GM21367 (cell line): Measurements from ENCODE around the gene SYT8.

ENCODE experiments used
- ATAC-seq: cut with Tn5 transposase; IDR thresholded peaks from one replicate; pipeline ENCODE4 v1.9.1; 2021; ENCODE audit not compliant: unreplicated experiment

SYT8 gene

DNA sequence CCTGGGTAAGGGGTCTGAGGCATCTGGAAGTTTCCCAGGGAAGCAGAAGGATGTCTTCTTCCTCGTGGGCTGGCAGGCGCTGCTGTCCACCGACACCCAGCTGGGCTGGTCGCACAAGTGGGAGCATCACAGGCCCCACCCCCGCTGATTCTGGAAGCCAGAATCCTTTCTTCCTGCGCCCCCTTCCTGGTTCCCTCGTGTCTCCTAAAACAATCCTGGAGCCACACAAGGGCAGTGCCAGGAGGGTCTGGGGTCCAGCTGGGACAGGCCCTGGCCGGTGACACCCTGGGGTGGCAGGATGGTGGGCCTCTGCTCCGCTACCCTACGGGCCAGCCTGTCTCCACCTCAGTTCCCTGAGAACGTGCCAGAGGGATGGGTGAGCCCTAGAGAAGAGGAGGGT lies 22.3 kb downstream of the SYT8 start:
- ATAC-seq, result no peak

- no peak for ATAC-seq
Observed at GRCh38 chr11:1858154-1858553, 23.4 kb downstream of the SYT8 start.

GRCh38 chr11:1858576-1858975 lies 23.8 kb downstream of the SYT8 start:
- ATAC-seq, result no peak

DNA sequence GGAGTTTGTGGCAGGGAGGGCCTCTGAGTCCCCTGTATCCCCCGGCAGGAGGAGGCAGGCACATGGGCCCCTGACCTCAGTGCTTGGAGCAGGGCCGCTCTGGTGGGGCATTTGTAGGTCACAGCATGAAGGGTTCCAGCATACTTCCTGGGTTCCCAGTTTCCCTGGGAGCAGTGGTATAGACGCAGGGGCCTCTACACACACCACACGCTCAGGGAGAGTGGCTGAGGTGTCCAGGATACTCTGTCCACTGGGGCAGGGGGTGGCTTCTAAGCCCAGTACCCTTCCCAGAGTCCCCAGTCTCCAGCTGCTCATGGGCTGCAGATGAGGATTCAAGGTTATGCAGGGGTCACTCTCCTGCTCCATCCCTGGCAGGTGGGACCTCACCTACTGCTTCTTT lies 24.2 kb downstream of the SYT8 start:
- no peak for ATAC-seq

DNA sequence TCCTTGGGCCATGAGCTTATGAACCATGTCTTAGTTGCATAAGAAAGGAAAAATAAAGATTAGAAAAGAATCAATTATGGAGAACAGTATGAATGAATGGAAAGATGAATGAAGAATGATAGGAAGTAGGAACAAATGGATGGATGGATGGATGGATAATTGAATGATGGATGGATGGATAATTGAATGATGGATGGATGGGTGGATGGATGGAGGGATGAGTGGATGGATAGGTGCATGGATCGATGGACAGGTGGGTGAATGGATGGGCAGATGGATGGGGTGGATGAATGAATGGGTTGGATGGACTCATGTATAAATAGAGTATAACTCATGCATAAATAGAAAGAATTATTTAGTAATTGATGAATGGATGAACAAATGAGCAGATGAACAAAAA lies 25.3 kb downstream of the SYT8 start:
- ATAC-seq, result no peak

GRCh38 chr11:1861435-1862411 lies 26.9 kb downstream of the SYT8 start:
- ATAC-seq, result no peak

GRCh38 chr11:1862588-1863351 lies 28.0 kb downstream of the SYT8 start:
- ATAC-seq, result no peak

- no peak for ATAC-seq
Observed at GRCh38 chr11:1863352-1864216, 28.8 kb downstream of the SYT8 start.

DNA sequence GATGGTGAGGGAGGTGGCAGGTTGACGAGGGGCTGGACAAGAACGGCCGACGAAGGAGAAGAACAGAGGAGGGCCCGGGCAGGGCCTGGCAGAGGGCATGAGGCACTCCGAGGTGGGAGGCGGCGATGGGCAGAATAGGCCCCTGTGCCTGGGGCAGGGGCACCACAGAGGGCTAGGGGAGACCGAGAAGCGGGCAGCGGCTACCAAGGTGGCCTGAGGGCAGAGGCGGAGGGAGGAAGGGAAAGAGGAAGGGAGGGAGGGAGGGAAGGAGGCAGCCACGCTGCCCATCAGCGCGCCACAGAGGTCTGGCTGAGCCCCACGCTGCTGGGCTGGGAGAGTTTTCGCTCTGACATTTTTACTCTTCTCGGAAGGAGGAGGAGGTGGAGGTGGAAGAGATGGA lies 29.4 kb downstream of the SYT8 start:
- ATAC-seq, result no peak

DNA sequence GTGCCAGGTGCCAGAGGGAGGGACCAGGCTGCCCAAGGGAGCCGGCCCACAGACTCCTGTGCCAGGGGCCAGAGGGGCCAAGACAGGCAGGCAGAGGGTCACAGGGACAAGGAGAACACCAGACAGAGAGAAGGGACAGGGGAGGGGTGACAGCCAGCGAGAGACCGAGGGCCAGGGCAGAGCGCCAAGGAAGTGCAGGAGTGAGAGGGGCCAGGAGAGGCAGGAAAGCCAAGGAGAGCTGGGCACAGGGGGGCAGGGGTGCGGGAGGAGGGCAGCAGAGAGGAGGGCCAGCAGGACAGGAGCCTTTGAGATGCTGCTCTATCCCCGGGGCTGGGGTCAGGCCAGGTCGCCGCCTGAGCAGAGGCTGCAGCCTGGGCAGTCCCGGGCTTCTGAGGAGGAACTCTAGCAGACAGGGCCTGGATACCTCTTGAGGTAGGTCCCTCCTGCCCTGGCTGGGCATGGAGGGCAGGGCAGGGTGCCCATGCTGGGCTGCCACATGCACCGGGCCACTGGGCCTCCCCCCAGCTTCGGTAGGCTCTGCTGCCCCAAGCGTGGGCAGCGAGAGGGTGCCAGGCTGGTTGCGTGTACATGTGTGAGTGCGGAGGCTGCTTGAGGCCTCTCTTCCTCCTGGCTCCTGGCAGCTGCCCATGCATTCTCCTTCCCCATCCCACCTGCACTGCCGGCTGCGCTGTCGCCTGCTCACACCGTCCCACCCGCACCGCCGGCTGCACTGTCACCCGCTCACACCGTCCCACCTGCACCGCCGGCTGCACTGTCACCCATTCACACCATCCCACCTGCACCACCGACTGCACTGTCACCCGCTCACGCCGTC lies 30.3 kb downstream of the SYT8 start:
- no peak for ATAC-seq

- ATAC-seq, result no peak
Observed at GRCh38 chr11:1866226-1866625, 31.4 kb downstream of the SYT8 start.

GRCh38 chr11:1866776-1867175 lies 32.0 kb downstream of the SYT8 start:
- no peak for ATAC-seq

- ATAC-seq, result no peak
Observed at GRCh38 chr11:1867381-1867780, 32.6 kb downstream of the SYT8 start.

- ATAC-seq, result no peak
Observed at GRCh38 chr11:1868056-1868635, 33.4 kb downstream of the SYT8 start.

DNA sequence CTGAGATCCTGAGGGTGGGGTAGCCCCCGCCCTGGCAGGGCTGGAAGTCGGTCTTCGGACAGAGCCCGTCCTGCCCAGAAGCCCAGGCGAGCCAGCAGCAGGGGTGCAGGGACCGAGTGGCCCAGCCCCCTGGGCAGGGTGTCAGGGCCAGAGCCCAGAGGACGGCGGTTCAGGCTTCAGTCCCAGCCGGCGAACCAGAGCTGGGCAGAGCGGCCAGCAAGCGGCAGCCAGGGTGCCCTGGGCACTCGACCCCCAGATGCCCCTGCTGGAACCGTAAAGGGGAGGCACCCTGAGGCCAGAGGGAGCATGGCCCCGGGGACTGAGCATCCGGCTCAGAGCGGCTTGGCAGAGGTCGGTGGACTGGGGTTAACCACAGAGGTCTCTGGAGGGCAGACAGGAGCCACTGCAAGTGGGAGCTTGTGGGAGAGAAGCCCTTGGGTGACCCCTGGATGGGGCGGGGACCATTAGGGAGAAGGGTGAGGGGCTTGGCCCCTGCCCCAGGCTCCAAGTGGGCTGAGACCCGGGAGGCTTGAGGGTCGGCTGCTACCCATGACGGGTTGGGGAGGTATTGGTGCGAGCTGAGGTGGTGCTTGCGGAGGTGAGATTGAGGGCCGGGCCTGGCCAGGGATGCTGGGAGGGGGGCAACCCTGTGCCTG lies 34.0 kb downstream of the SYT8 start:
- ATAC-seq, result no peak

- no peak for ATAC-seq
Observed at GRCh38 chr11:1869427-1870325, 34.9 kb downstream of the SYT8 start.

DNA sequence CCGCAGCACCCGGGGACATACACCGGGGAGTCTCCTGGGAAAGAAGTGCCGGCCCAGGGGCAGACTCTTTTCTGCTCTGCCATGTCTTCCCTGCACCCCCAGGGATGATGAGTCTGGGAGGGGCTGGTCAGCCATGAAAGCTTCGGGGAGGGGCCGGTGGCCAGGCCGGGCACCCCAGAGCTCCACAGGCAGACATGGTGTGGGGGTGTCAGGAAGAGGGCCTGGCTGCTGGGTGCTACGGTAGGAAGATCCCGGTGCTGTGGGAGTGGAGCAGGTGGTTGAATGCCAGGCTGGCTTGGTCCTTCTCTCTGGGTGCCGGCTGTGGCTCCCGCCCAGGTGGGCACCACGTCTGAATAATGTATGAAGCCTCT lies 35.5 kb downstream of the SYT8 start:
- ATAC-seq, result no peak

DNA sequence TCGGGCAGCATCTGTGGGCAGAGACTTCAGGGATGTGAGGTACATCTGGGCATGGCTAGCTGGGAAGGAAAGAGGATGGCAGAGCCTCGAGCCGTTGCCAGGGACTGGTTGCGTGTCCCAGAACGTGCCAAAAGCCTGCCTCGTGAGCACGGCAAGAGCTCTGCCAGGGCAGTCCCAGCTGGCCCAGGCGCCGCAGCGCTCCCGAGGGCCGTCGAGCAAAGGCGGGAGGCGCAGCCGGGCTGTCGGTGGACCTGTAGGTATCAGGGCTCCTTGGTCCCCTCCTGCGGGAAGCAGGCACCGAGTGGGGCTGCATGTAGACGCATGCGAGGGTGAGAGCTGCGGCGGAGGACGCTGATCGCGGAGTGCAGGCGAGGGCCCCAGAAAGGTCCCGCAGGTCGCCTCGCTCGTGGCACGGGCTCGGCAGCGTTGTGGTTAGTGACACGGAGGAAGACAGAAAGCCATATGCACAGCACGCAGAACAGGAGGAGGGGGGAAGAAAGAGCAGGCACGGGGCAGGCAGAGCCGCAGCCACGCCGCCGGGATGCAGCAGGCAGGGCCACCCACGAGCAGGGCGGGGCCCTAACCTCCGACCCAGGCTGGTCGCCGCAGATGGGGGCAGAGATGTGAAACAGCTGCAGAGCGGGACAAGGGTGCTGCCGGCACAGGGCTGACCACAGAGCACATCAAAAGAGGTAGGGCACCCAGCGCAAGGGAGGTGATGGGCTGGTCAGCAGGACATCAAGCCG lies 36.1 kb downstream of the SYT8 start:
- ATAC-seq, result no peak
